GM12865 (cell line): ENCODE data around the gene HNRNPH3.
"Not testable (repeated sequence)": the region's sequence is repeated elsewhere in the genome, so short reads cannot be mapped to it uniquely, and the experiment has no call there.

Source experiments
- DNase-seq: peaks from one replicate; pipeline ENCODE4 v3.0.0; 2010; ENCODE audit warnings: low read depth
- H3K4me3 ChIP-seq: 2 replicates; pipeline ENCODE4 v1.5.1; 2011; ENCODE audit warnings: mild to moderate bottlenecking, low read depth, low read length, control low read depth
- CTCF ChIP-seq: IDR thresholded peaks from 2 replicates; pipeline ENCODE4 v1.5.1; 2011; ENCODE audit warnings: low read length, control low read depth, low read depth, inconsistent platforms; ENCODE audit not compliant: insufficient read depth; ENCODE audit errors: missing control alignments

HNRNPH3 gene

GRCh38 chr10:68315582-68315981 is 16.3 kb upstream of the HNRNPH3 start:
- no peak for TF ChIP-seq CTCF
- H3K4me3 ChIP-seq: no peak overlapping the region
- DNase-seq: peak; percentile 23

- H3K4me3 ChIP-seq: no peak overlapping the region
- no peak for TF ChIP-seq CTCF
- no peak for DNase-seq
Observed at GRCh38 chr10:68318331-68319059, 13.4 kb upstream of the HNRNPH3 start.

- not testable (repeated sequence) for DNase-seq, H3K4me3 ChIP-seq
Observed at GRCh38 chr10:68324396-68324795, 7.5 kb upstream of the HNRNPH3 start.

GRCh38 chr10:68327889-68328786 is 3.7 kb upstream of the HNRNPH3 start:
- H3K4me3 ChIP-seq: peak overlapping the region; percentile 16; the same call in 1 of the 2 replicates
- no peak for DNase-seq
- no peak for TF ChIP-seq CTCF

- no peak overlapping the region for H3K4me3 ChIP-seq
- TF ChIP-seq CTCF: no peak
- no peak for DNase-seq
Observed at GRCh38 chr10:68329506-68329861, 2.4 kb upstream of the HNRNPH3 start.

- peak overlapping the region; percentile 82 for H3K4me3 ChIP-seq
- peak; percentile 41 for DNase-seq
- TF ChIP-seq CTCF: no peak
Observed at GRCh38 chr10:68330852-68331454, 911 bp upstream of the HNRNPH3 start.
